Cerebellar nuclear complex (tissue), 1 donor: ENCODE data around the gene ZNF214.
"Not testable (repeated sequence)": the region's sequence is repeated elsewhere in the genome, so short reads cannot be mapped to it uniquely, and the experiment has no call there.

ENCODE experiments used
- DNase-seq, 2 experiments: peaks; one replicate each; lab custom pipeline; 2025; lab: John Stamatoyannopoulos, UW

The ZNF214 gene

GRCh38 chr11:6988506-6988905 lies 31.6 kb downstream of the ZNF214 start:
- DNase-seq, result no peak

GRCh38 chr11:6986487-6986886 lies 33.7 kb downstream of the ZNF214 start:
- DNase-seq, result no peak

- no peak for DNase-seq
Measured at GRCh38 chr11:6979365-6979764, 40.8 kb downstream of the ZNF214 start.

GRCh38 chr11:6969854-6970253 lies 50.3 kb downstream of the ZNF214 start:
- not testable (repeated sequence) for DNase-seq

- no peak for DNase-seq
Measured at GRCh38 chr11:6968816-6969215, 51.3 kb downstream of the ZNF214 start.

GRCh38 chr11:6962673-6963072 lies 57.5 kb downstream of the ZNF214 start:
- no peak for DNase-seq

GRCh38 chr11:6962141-6962540 lies 58.0 kb downstream of the ZNF214 start:
- no peak for DNase-seq

- not testable (repeated sequence) for DNase-seq
Measured at GRCh38 chr11:6954248-6954647, 65.9 kb downstream of the ZNF214 start.
